Parathyroid adenoma (tissue), 2 donors: Measurements from ENCODE around the gene CERS1.
A peak's percentile ranks its signal among the peaks of the same experiment; 100 is the strongest.

ENCODE experiments used
- H2AFZ ChIP-seq: fragments of 300-600 bp; sonication (generic); one replicate; pipeline ENCODE4 v1.7.0; 2017; ENCODE audit warnings: antibody characterized with exemption, mild to moderate bottlenecking
- H3K27ac ChIP-seq: fragments of 300-600 bp; sonication (generic); one replicate; pipeline ENCODE4 v1.7.0; 2017
- H3K27me3 ChIP-seq: fragments of 300-600 bp; sonication (generic); one replicate; pipeline ENCODE4 v1.7.0; 2017; ENCODE audit warnings: low read length; ENCODE audit not compliant: control insufficient read depth, insufficient read depth
- H3K36me3 ChIP-seq: fragments of 300-600 bp; sonication (generic); one replicate; pipeline ENCODE4 v1.7.0; 2017; ENCODE audit warnings: low read length; ENCODE audit not compliant: control insufficient read depth, insufficient read depth
- H3K4me1 ChIP-seq: fragments of 300-600 bp; sonication (generic); one replicate; pipeline ENCODE4 v1.7.0; 2017; ENCODE audit warnings: control low read depth
- H3K4me2 ChIP-seq: fragments of 300-600 bp; sonication (generic); one replicate; pipeline ENCODE4 v1.7.0; 2017; ENCODE audit warnings: low read length
- H3K4me3 ChIP-seq: fragments of 300-600 bp; sonication (generic); one replicate; pipeline ENCODE4 v1.7.0; 2017; ENCODE audit warnings: low read depth, low read length
- H3K79me2 ChIP-seq: fragments of 300-600 bp; sonication (generic); one replicate; pipeline ENCODE4 v1.7.0; 2017; ENCODE audit warnings: control low read depth
- H3K9ac ChIP-seq: fragments of 300-600 bp; sonication (generic); one replicate; pipeline ENCODE4 v1.7.0; 2017; ENCODE audit warnings: mild to moderate bottlenecking
- H3K9me3 ChIP-seq: fragments of 300-600 bp; sonication (generic); one replicate; pipeline ENCODE4 v1.7.0; 2017; ENCODE audit warnings: low read length; ENCODE audit not compliant: control insufficient read depth
- TF ChIP-seq, protein P1 (sequence below): fragments of 300-600 bp; sonication (generic); IDR thresholded peaks from one replicate; pipeline ENCODE4 v1.7.0; 2017; ENCODE audit warnings: antibody characterized with exemption, mild to moderate bottlenecking
- donor health status: primary hyperparathyroidism.

CERS1 gene

GRCh38 chr19:18841400-18841799, 54.6 kb downstream of the CERS1 start:
- Histone ChIP-seq H3K9me3 (no peaks in the 10 kb centered on the region), H3K4me1 (peaks cover 63% of the 10 kb centered on the region), H3K4me2 (no peak overlapping the region), H3K27ac (no peak overlapping the region), H3K36me3 (no peaks in the 10 kb centered on the region), H2AFZ (no peak overlapping the region), H3K9ac (no peak overlapping the region), H3K79me2 (peaks cover 97% of the 10 kb centered on the region), H3K27me3 (no peaks in the 10 kb centered on the region), H3K4me3 (no peak overlapping the region)
- TF ChIP-seq, protein P1, sequence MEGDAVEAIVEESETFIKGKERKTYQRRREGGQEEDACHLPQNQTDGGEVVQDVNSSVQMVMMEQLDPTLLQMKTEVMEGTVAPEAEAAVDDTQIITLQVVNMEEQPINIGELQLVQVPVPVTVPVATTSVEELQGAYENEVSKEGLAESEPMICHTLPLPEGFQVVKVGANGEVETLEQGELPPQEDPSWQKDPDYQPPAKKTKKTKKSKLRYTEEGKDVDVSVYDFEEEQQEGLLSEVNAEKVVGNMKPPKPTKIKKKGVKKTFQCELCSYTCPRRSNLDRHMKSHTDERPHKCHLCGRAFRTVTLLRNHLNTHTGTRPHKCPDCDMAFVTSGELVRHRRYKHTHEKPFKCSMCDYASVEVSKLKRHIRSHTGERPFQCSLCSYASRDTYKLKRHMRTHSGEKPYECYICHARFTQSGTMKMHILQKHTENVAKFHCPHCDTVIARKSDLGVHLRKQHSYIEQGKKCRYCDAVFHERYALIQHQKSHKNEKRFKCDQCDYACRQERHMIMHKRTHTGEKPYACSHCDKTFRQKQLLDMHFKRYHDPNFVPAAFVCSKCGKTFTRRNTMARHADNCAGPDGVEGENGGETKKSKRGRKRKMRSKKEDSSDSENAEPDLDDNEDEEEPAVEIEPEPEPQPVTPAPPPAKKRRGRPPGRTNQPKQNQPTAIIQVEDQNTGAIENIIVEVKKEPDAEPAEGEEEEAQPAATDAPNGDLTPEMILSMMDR, result no peak

DNA sequence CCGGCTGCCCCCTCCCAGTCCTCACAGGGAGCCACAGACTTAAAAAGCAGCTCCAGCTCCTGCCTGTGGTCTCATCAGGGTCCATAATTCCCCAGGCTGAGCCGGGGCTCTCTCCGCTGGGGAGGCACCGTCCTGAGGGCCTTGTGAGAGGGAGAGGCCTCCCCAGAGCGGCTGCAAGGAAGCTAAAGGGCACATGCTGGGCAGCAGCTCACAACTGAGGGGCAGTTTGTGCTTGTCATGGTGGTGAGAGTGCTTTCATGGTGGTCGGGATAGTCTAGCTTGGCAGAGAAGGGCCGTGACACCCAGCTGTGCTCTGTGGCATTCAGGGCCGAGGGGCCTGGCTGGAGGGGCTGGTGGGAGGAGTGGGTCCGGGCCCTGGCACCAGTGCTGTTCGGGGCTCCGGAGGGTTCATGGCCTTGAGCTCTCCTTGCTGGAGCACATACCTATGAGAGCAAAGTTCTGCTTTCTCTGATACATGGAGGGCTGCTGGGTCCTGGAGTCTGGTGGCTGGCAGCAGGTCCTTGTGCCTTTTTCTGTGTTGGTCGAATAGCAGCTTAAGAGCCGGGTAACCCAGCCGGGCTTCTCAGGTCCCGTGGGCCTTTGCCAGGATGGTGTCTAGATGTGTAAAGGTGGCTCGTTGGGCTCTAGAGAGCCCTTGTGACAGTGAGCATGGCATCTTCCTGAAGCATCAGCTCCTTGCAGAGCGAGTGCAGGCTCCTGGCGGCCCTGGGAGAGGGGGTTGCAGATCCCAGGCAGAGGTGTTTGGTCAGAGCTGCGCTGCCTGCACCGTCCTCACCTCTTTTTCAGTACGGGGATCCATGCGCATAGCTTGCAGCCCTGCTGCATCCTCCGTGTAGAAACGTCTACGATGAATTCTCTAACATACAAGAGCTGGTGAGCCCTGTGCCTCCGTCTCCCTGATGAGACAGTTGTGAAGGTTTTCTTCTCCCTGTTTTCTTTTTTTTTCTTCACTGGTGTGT, 55.4 kb downstream of the CERS1 start:
- Histone ChIP-seq H3K9ac (no peak overlapping the region), H3K27me3 (no peaks in the 10 kb centered on the region), H3K4me1 (peaks cover 71% of the 10 kb centered on the region), H3K4me2 (peak overlapping the region; percentile 2), H3K9me3 (no peaks in the 10 kb centered on the region), H2AFZ (no peak overlapping the region), H3K79me2 (peaks cover 88% of the 10 kb centered on the region), H3K27ac (no peak overlapping the region), H3K36me3 (no peaks in the 10 kb centered on the region), H3K4me3 (no peak overlapping the region)
- TF ChIP-seq, protein P1, result no peak

DNA sequence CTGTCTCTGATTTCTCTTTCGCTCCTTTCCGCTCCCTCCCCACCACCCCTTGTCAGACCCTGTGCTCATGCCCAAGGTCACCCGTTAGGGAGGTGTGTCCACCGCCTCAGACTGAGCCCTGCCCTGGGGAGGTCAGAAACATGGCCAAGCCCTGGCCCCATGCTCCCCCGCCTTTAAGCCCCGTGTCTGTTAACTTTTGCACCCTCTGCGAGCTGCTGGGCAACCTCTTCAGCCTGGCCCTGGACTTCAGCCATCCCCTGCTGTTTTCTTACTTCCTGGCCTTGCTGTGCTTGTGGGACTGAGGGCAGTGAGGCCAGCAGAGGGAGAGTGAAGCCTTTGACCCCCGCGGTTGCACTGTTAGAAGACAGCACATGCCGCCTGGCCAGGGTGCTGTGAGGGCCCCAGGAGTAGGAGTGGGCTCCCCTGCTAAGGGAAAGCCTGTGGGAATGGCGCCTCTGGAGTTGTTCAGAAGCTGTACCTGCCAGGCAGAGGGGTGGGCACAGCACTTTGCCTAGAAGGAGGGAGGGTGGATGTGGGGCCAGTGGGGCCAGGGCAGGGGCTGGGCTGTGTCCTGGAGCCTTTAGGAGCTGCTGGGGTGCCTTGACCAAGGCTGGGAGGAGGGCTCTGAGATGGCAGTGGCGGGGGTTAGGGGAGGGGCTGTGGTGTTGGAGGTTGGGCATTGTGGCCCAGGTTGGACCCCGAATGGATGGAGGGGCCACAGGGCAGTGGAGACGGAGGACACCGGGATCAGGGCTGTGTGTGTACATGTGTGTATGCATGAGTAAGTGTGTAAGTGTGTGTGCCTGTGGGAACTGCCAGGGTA, 56.3 kb downstream of the CERS1 start:
- H3K4me2 ChIP-seq, result peak overlapping the region; percentile 2
- no peaks in the 10 kb centered on the region for H3K27me3 ChIP-seq
- H3K27ac ChIP-seq, result no peak overlapping the region
- no peak overlapping the region for H3K4me3 ChIP-seq
- no peak overlapping the region for H3K9ac ChIP-seq
- no peaks in the 10 kb centered on the region for H3K9me3 ChIP-seq
- H3K36me3 ChIP-seq, result no peaks in the 10 kb centered on the region
- H3K79me2 ChIP-seq, result peaks cover 88% of the 10 kb centered on the region
- H2AFZ ChIP-seq, result no peak overlapping the region
- peaks cover 75% of the 10 kb centered on the region for H3K4me1 ChIP-seq
- TF ChIP-seq, protein P1, result no peak

DNA sequence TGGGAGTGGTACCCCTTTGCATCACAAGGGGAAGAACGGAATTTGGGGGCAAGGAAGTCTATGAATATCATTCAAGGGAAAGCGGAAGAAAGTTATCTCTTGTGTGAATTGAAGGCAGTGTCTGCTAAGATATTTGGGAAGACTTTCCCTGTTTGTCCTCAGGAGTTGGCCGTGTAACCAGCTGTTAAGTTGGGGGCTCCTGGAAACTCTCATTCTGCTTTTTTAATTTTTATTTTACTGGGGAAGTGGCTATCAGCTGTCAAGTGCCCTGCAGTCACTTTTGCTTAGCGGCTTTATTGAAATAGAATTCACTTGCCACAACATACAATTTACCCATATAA, 61.3 kb downstream of the CERS1 start:
- TF ChIP-seq, protein P1, result no peak
- peaks cover 59% of the 10 kb centered on the region for H3K79me2 ChIP-seq
- H3K4me3 ChIP-seq, result peak overlapping the region; percentile 89
- peak overlapping the region; percentile 100 for H3K4me2 ChIP-seq
- H3K27me3 ChIP-seq, result no peaks in the 10 kb centered on the region
- no peak overlapping the region for H3K9ac ChIP-seq
- no peaks in the 10 kb centered on the region for H3K36me3 ChIP-seq
- H3K4me1 ChIP-seq, result peaks cover 59% of the 10 kb centered on the region
- H2AFZ ChIP-seq, result no peak overlapping the region
- H3K9me3 ChIP-seq, result no peaks in the 10 kb centered on the region
- peak overlapping the region; percentile 87 for H3K27ac ChIP-seq
